GM12878 (cell line): ENCODE data around the gene MSANTD4. TPM values are rescaled to one million over a fixed set of nuclear protein-coding genes. Genes with fewer than 3 reads are reported as not detected.
A peak's percentile ranks its signal among the peaks of the same experiment; 100 is the strongest.

Experiments used
- BACH1 ChIP-seq: fragments of 450-650 bp; IDR thresholded peaks from 2 replicates; pipeline ENCODE4 v1.6.1; 2017; ENCODE audit warnings: mild to moderate bottlenecking, borderline replicate concordance
- BRCA1 ChIP-seq: IDR thresholded peaks from 2 replicates; pipeline ENCODE4 v1.6.1; 2011; ENCODE audit warnings: low read depth, low read length, improper control_type of control experiment
- CBX3 ChIP-seq: fragments of 200-600 bp; sonication (generic); IDR thresholded peaks from 2 replicates; pipeline ENCODE4 v1.6.1; 2016; ENCODE audit warnings: low read depth, borderline replicate concordance
- DPF2 ChIP-seq: fragments of 450-650 bp; IDR thresholded peaks from 2 replicates; pipeline ENCODE4 v1.6.1; 2017; ENCODE audit warnings: mild to moderate bottlenecking
- EGR1 ChIP-seq, 2 experiments: IDR thresholded peaks; 1 replicate in 1 of 2; 2 replicates in 1 of 2; pipeline ENCODE4 v1.6.1; 2011 to 2012; ENCODE audit warnings: low read depth in 2 of 2, low read length in 2 of 2, borderline replicate concordance in 1 of 2, mild to moderate bottlenecking in 1 of 2, moderate library complexity in 1 of 2
- GABPA ChIP-seq: IDR thresholded peaks from 2 replicates; pipeline ENCODE4 v1.6.1; 2014; ENCODE audit warnings: antibody characterized with exemption, low read depth, mild to moderate bottlenecking, inconsistent platforms
- HCFC1 ChIP-seq: fragments of 150-350 bp; IDR thresholded peaks from 2 replicates; pipeline ENCODE4 v1.6.1; 2014; ENCODE audit warnings: low read length
- HDAC2 ChIP-seq: fragments of 200-600 bp; sonication (generic); IDR thresholded peaks from 2 replicates; pipeline ENCODE4 v1.6.1; 2017
- IKZF1 ChIP-seq: fragments of 450-650 bp; conservative IDR thresholded peaks from 2 replicates; pipeline ENCODE4 v1.6.1; 2017; ENCODE audit warnings: antibody characterized with exemption, mild to moderate bottlenecking
- IRF4 ChIP-seq: IDR thresholded peaks from 2 replicates; pipeline ENCODE4 v1.6.1; 2011; ENCODE audit warnings: low read depth, low read length
- MXI1 ChIP-seq: fragments of 150-350 bp; IDR thresholded peaks from 2 replicates; pipeline ENCODE4 v1.6.1; 2011; ENCODE audit warnings: low read depth, mild to moderate bottlenecking, inconsistent platforms, low read length, improper control_type of control experiment
- NBN ChIP-seq: fragments of 450-650 bp; IDR thresholded peaks from 2 replicates; pipeline ENCODE4 v1.6.1; 2016
- NFXL1 ChIP-seq: fragments of 450-650 bp; IDR thresholded peaks from 2 replicates; pipeline ENCODE4 v1.6.1; 2017; ENCODE audit warnings: antibody characterized with exemption, mild to moderate bottlenecking, borderline replicate concordance
- NFYB ChIP-seq: IDR thresholded peaks from 2 replicates; pipeline ENCODE4 v1.6.1; 2011; ENCODE audit warnings: low read depth, mild to moderate bottlenecking, low read length, improper control_type of control experiment, moderate library complexity; ENCODE audit not compliant: insufficient read depth
- NR2C1 ChIP-seq: fragments of 450-650 bp; IDR thresholded peaks from 2 replicates; pipeline ENCODE4 v1.6.1; 2017; ENCODE audit warnings: antibody characterized with exemption, mild to moderate bottlenecking, moderate library complexity
- NR2F1 ChIP-seq: fragments of 450-650 bp; conservative IDR thresholded peaks from 2 replicates; pipeline ENCODE4 v1.6.1; 2017; ENCODE audit warnings: mild to moderate bottlenecking
- PML ChIP-seq: IDR thresholded peaks from 2 replicates; pipeline ENCODE4 v1.6.1; 2012; ENCODE audit warnings: low read length, inconsistent platforms
- POLR2AphosphoS5 ChIP-seq: IDR thresholded peaks from 2 replicates; pipeline ENCODE4 v1.6.1; 2011; ENCODE audit warnings: mild to moderate bottlenecking, low read length, inconsistent platforms
- RB1 ChIP-seq: fragments of 450-650 bp; formaldehyde crosslinking; IDR thresholded peaks from 2 replicates; pipeline ENCODE4 v1.6.1; 2017; ENCODE audit warnings: mild to moderate bottlenecking, borderline replicate concordance
- SIX5 ChIP-seq: IDR thresholded peaks from 2 replicates; pipeline ENCODE4 v1.6.1; 2011; ENCODE audit warnings: mild to moderate bottlenecking, low read depth, low read length, moderate library complexity; ENCODE audit not compliant: severe bottlenecking
- STAT1 ChIP-seq: fragments of 450-650 bp; conservative IDR thresholded peaks from 2 replicates; pipeline ENCODE4 v1.6.1; 2014; ENCODE audit warnings: antibody characterized with exemption, mild to moderate bottlenecking
- TBL1XR1 ChIP-seq: IDR thresholded peaks from 2 replicates; pipeline ENCODE4 v1.6.1; 2012; ENCODE audit warnings: low read depth, low read length, improper control_type of control experiment
- ZNF384 ChIP-seq: IDR thresholded peaks from 2 replicates; pipeline ENCODE4 v1.6.1; 2012; ENCODE audit warnings: low read depth, mild to moderate bottlenecking, low read length, improper control_type of control experiment, borderline replicate concordance
- polyA plus RNA-seq, 11 experiments: library from polyadenylated mRNA; depleted of rRNA in 4 of 11; unstranded in 6 of 11; stranded (reverse) in 5 of 11; fragments of >200 nt; fragmentation: Nextera tagmentation in 4 of 11; fragmentation: Illumina TruSeq in 1 of 11; extraction: Ambion mirVana in 4 of 11; extraction: Trizol in 1 of 11; gene quantifications; 1 replicate in 1 of 11; 2 replicates in 10 of 11; pipeline versions ENCODE4 v1.2.1 to v1.2.3, GENCODE V29; 2011 to 2016; ENCODE audit warnings: inconsistent platforms in 2 of 11, missing spikeins in 2 of 11, low read depth in 1 of 11
- total RNA-seq, 4 experiments: library from RNA; depleted of rRNA in 3 of 4; stranded (reverse); fragments of >200 nt in 3 of 4; fragmentation: Illumina TruSeq in 1 of 4; extraction: Trizol in 1 of 4; gene quantifications; 2 replicates each; pipeline versions ENCODE4 v1.2.1 to v1.2.3, GENCODE V29; 2013 to 2021
- TF ChIP-seq, protein P1 (sequence below): fragments of 450-650 bp; IDR thresholded peaks from 2 replicates; pipeline ENCODE4 v1.6.1; 2017; ENCODE audit warnings: low read depth, mild to moderate bottlenecking, moderate library complexity
- TF ChIP-seq, protein P2 (sequence below): fragments of 450-650 bp; IDR thresholded peaks from 2 replicates; pipeline ENCODE4 v1.6.1; 2018; ENCODE audit warnings: borderline replicate concordance, mild to moderate bottlenecking; ENCODE audit not compliant: partially characterized antibody
- TF ChIP-seq, protein P3 (sequence below): IDR thresholded peaks from 2 replicates; pipeline ENCODE4 v1.6.1; 2012; ENCODE audit warnings: low read length, inconsistent platforms
- TF ChIP-seq, protein P4 (sequence below): IDR thresholded peaks from 2 replicates; pipeline ENCODE4 v1.6.1; 2012; ENCODE audit warnings: low read depth, low read length, improper control_type of control experiment

MSANTD4 gene
- total and polyA plus RNA-seq, 10 of the 15 experiments (the other 5 are each of a cell fraction or from before 2014, with no cell fraction given): 8.7 to 23.9 (median 16.0) TPM

DNA sequence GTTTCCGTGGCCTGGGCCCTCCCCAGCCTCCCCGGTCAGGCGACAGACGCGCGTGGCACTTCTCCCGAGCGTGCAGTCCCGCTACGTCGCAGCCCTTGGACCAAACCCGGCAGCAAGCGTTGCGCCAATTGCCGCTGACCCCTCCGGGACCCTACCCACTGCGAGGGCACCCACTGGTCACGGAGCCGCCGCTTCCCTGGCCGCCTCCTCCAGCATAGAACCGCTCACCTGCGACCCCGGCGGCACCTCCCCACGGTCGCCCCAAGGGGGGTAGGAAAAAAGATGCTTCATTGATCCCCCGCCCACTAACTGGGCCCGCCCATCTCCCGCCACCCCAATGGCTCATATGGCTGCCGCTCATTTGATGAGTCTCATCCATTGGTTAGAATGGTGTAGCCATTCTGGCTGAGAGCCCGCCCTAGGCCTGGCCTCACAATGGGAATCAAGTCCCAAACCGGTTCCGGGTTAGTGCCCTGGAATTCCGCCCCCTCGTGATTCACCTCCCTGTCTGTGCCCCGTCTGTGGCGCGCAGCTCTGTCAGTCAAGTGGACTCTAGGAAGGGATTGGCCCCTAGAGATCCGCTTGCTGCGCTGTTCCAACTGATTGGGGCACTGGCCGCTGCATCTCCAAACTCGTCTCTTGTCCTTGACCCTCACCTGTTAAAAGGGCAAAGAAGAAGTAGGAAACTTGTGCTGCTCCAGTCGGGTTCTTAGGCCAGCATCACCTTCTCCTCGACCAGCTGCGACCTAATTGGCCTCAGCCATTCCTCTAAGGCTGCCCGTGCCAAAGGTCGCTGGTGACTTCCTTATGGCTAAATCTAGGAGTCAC, at the start of gene MSANTD4 (continued):
- TF ChIP-seq ZNF384 (peak; percentile 81; the same call in 1 of the 2 replicates), NR2F1 (peak; percentile 94), NR2C1 (peak; percentile 98), PML (0 out of 2 replicates have a peak, but pooled peaks have one; percentile 55), STAT1 (no peak), HDAC2 (no peak), CBX3 (no peak), RB1 (peak; percentile 60; the same call in 1 of the 2 replicates), EGR1 (IDR thresholded peaks at IDR 0.05; ENCODE audit: borderline replicate concordance in 1 of 2, low read depth in 2 of 2, low read length in 2 of 2) (peak in 1 of 2 experiments; percentile 24; a peak in 1 of 3 replicates), MXI1 (no peak), DPF2 (peak; percentile 99), NBN (0 out of 2 replicates have a peak, but pooled peaks have one; percentile 11), BACH1 (peak; percentile 58; the same call in 1 of the 2 replicates), IKZF1 (peak; percentile 68), NFXL1 (no peak), HCFC1 (peak; percentile 57), TBL1XR1 (peak; percentile 8; the same call in 1 of the 2 replicates), GABPA (peak; percentile 96), BRCA1 (no peak), IRF4 (no peak), NFYB (peak; percentile 96), POLR2AphosphoS5 (peak; percentile 79), SIX5 (peak; percentile 28)
- TF ChIP-seq, protein P1, sequence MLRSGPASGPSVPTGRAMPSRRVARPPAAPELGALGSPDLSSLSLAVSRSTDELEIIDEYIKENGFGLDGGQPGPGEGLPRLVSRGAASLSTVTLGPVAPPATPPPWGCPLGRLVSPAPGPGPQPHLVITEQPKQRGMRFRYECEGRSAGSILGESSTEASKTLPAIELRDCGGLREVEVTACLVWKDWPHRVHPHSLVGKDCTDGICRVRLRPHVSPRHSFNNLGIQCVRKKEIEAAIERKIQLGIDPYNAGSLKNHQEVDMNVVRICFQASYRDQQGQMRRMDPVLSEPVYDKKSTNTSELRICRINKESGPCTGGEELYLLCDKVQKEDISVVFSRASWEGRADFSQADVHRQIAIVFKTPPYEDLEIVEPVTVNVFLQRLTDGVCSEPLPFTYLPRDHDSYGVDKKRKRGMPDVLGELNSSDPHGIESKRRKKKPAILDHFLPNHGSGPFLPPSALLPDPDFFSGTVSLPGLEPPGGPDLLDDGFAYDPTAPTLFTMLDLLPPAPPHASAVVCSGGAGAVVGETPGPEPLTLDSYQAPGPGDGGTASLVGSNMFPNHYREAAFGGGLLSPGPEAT: 0 out of 2 replicates have a peak, but pooled peaks have one; percentile 13
- TF ChIP-seq, protein P2, sequence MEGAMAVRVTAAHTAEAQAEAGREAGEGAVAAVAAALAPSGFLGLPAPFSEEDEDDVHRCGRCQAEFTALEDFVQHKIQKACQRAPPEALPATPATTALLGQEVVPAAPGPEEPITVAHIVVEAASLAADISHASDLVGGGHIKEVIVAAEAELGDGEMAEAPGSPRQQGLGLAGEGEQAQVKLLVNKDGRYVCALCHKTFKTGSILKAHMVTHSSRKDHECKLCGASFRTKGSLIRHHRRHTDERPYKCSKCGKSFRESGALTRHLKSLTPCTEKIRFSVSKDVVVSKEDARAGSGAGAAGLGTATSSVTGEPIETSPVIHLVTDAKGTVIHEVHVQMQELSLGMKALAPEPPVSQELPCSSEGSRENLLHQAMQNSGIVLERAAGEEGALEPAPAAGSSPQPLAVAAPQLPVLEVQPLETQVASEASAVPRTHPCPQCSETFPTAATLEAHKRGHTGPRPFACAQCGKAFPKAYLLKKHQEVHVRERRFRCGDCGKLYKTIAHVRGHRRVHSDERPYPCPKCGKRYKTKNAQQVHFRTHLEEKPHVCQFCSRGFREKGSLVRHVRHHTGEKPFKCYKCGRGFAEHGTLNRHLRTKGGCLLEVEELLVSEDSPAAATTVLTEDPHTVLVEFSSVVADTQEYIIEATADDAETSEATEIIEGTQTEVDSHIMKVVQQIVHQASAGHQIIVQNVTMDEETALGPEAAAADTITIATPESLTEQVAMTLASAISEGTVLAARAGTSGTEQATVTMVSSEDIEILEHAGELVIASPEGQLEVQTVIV: peak; percentile 77
- TF ChIP-seq, protein P3, sequence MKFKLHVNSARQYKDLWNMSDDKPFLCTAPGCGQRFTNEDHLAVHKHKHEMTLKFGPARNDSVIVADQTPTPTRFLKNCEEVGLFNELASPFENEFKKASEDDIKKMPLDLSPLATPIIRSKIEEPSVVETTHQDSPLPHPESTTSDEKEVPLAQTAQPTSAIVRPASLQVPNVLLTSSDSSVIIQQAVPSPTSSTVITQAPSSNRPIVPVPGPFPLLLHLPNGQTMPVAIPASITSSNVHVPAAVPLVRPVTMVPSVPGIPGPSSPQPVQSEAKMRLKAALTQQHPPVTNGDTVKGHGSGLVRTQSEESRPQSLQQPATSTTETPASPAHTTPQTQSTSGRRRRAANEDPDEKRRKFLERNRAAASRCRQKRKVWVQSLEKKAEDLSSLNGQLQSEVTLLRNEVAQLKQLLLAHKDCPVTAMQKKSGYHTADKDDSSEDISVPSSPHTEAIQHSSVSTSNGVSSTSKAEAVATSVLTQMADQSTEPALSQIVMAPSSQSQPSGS: no peak
- TF ChIP-seq, protein P4, sequence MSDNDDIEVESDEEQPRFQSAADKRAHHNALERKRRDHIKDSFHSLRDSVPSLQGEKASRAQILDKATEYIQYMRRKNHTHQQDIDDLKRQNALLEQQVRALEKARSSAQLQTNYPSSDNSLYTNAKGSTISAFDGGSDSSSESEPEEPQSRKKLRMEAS: peak; percentile 56; the same call in 1 of the 2 replicates
